ENCODE measurements around the gene ATF5.

ATF5 gene

GRCh38 chr19:49978324-49978723, 49.3 kb downstream of the ATF5 start:
- no peak overlapping the region for H3K27ac Mint-ChIP-seq
- no peaks in the 10 kb centered on the region for H3K4me1 Mint-ChIP-seq

GRCh38 chr19:49981603-49982593, 52.9 kb downstream of the ATF5 start:
- no peak for ATAC-seq
- Mint-ChIP-seq H3K4me1 (no peaks in the 10 kb centered on the region), H3K4me3 (no peak overlapping the region), H3K36me3 (ENCODE audit: low read depth) (peaks cover 3% of the 10 kb centered on the region), H3K27me3 (no peaks in the 10 kb centered on the region), H3K9me3 (no peaks in the 10 kb centered on the region), H3K27ac (no peak overlapping the region)
- no peak for DNase-seq

More at GRCh38 chr19:49978324-49978723, 49.3 kb downstream of the ATF5 start:
- no peaks in the 10 kb centered on the region for H3K9me3 Mint-ChIP-seq
- no peaks in the 10 kb centered on the region for H3K36me3 Mint-ChIP-seq (ENCODE audit: low read depth)
- ATAC-seq, result no peak
- DNase-seq, result no peak
- H3K27me3 Mint-ChIP-seq, result no peaks in the 10 kb centered on the region
- no peak overlapping the region for H3K4me3 Mint-ChIP-seq
